Peyer's patch (tissue), 4 donors: ENCODE results near the gene PDZD4.

ENCODE experiments used
- POLR2A ChIP-seq, 2 donors: fragments of 450-650 bp; IDR thresholded peaks; one replicate each; pipeline ENCODE4 v1.5.1; 2017; ENCODE audit warnings: antibody characterized with exemption in 2 of 2, mild to moderate bottlenecking in 2 of 2, moderate library complexity in 2 of 2
- TF ChIP-seq, protein P1 (sequence below), 6 experiments: fragments of 450-650 bp in 4 of 6; fragments of 200-600 bp in 2 of 6; sonication (generic) in 1 of 6; IDR thresholded peaks; one replicate each; pipeline ENCODE4 v1.5.1; 2017 to 2019; ENCODE audit warnings: antibody characterized with exemption in 6 of 6, mild to moderate bottlenecking in 3 of 6, moderate library complexity in 1 of 6

DNA sequence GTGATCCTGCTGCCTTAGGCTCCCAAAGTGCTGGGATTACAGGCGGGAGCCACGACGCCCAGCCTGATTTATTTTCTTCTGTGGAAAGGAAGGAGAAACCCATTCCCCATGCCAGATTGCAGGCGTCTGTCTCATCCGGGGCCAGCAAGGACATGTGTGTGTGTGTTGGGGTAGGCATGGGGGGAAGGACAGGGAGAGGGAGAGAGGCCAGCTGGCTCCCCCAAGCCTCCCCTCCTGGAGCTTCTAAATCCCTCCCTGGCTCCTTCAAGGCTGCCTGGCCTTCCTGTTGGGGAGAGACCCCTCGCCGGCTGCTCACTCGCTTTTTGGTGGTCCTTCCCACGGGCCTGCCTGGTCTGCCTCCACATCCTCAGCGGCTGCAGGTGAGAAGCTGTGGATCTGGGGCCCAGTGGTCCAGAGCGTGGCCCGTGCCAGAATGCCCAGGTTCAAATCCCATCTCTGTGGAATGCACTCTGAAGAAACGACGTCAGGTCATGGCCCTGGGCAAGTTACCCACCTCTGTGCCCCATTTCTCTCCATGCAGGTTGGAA lies 67.6 kb downstream of the PDZD4 start:
- TF ChIP-seq, protein P1, sequence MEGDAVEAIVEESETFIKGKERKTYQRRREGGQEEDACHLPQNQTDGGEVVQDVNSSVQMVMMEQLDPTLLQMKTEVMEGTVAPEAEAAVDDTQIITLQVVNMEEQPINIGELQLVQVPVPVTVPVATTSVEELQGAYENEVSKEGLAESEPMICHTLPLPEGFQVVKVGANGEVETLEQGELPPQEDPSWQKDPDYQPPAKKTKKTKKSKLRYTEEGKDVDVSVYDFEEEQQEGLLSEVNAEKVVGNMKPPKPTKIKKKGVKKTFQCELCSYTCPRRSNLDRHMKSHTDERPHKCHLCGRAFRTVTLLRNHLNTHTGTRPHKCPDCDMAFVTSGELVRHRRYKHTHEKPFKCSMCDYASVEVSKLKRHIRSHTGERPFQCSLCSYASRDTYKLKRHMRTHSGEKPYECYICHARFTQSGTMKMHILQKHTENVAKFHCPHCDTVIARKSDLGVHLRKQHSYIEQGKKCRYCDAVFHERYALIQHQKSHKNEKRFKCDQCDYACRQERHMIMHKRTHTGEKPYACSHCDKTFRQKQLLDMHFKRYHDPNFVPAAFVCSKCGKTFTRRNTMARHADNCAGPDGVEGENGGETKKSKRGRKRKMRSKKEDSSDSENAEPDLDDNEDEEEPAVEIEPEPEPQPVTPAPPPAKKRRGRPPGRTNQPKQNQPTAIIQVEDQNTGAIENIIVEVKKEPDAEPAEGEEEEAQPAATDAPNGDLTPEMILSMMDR (IDR thresholded peaks at IDR 0.05), result no peak
- no peak for TF ChIP-seq POLR2A (IDR thresholded peaks at IDR 0.05)
